CD14-positive monocyte (primary cell): ENCODE results near the gene PAQR9. TPM values are rescaled to one million over a fixed set of nuclear protein-coding genes. Genes with fewer than 3 reads are reported as not detected.

ENCODE experiments used
- DNase-seq, 3 donors: peaks; one replicate each; pipeline ENCODE4 v3.0.0-alpha.2; 2011 to 2022
- H2AFZ ChIP-seq: 2 replicates; pipeline ENCODE4 v1.6.0; 2012; ENCODE audit warnings: mild to moderate bottlenecking, low read depth, low read length, inconsistent platforms; ENCODE audit not compliant: insufficient read depth, poor library complexity, severe bottlenecking
- H3K27ac ChIP-seq, 2 donors: 1 replicate in 1 of 2; 2 replicates in 1 of 2; pipeline ENCODE4 v1.5.1; 2012 to 2013; ENCODE audit warnings: low read length in 2 of 2, control low read depth in 1 of 2, inconsistent platforms in 1 of 2, low read depth in 1 of 2, mild to moderate bottlenecking in 1 of 2
- H3K27me3 ChIP-seq, 2 donors: one replicate each; pipeline versions ENCODE4 v1.6.0 to v1.6.1; 2011 to 2013; ENCODE audit warnings: low read length in 2 of 2; ENCODE audit not compliant: control insufficient read depth in 2 of 2, insufficient read depth in 2 of 2
- H3K36me3 ChIP-seq, 2 donors: replicated peaks in 1 of 2; 1 replicate in 1 of 2; 2 replicates in 1 of 2; pipeline versions ENCODE4 v1.5.1 to v1.6.1; 2012 to 2013; ENCODE audit warnings: low read length in 2 of 2, control low read depth in 1 of 2, inconsistent platforms in 1 of 2, mild to moderate bottlenecking in 1 of 2; ENCODE audit not compliant: insufficient read depth in 2 of 2, control insufficient read depth in 1 of 2
- H3K4me1 ChIP-seq, 2 donors: 1 replicate in 1 of 2; 2 replicates in 1 of 2; pipeline versions ENCODE4 v1.5.1 to v1.6.1; 2012 to 2013; ENCODE audit warnings: low read length in 2 of 2, control low read depth in 1 of 2, inconsistent platforms in 1 of 2, mild to moderate bottlenecking in 1 of 2, moderate library complexity in 1 of 2; ENCODE audit not compliant: insufficient read depth in 2 of 2, control insufficient read depth in 1 of 2
- H3K4me2 ChIP-seq: replicated peaks from 2 replicates; pipeline ENCODE3; 2012; ENCODE audit warnings: low read length, moderate library complexity, mild to moderate bottlenecking; ENCODE audit not compliant: poor library complexity, severe bottlenecking; ENCODE audit errors: extremely low read depth
- H3K4me3 ChIP-seq, 3 experiments: fragments of 200-600 bp in 1 of 3; sonication (generic) in 1 of 3; replicated peaks in 1 of 3; 1 replicate in 2 of 3; 2 replicates in 1 of 3; pipeline ENCODE4 v1.5.1; 2011 to 2013; ENCODE audit warnings: low read length in 3 of 3, mild to moderate bottlenecking in 3 of 3, control low read depth in 2 of 3, low read depth in 2 of 3, inconsistent platforms in 1 of 3, moderate library complexity in 1 of 3
- H3K79me2 ChIP-seq: 2 replicates; pipeline ENCODE4 v1.6.0; 2012; ENCODE audit warnings: mild to moderate bottlenecking, control low read depth, inconsistent platforms, low read length, moderate library complexity; ENCODE audit not compliant: insufficient read depth
- H3K9ac ChIP-seq: 2 replicates; pipeline ENCODE4 v1.6.0; 2017; ENCODE audit warnings: low read length, mild to moderate bottlenecking; ENCODE audit not compliant: insufficient read depth, poor library complexity, severe bottlenecking
- H3K9me3 ChIP-seq, 2 donors: replicated peaks in 1 of 2; 1 replicate in 1 of 2; 2 replicates in 1 of 2; pipeline versions ENCODE4 v1.5.1 to v1.6.1; 2012 to 2013; ENCODE audit warnings: low read length in 2 of 2, control low read depth in 1 of 2; ENCODE audit not compliant: control insufficient read depth in 1 of 2, insufficient read depth in 1 of 2
- H4K20me1 ChIP-seq: 2 replicates; pipeline ENCODE4 v1.6.0; 2012; ENCODE audit warnings: mild to moderate bottlenecking, low read length, control low read depth, moderate library complexity; ENCODE audit not compliant: insufficient read depth
- H3K27ac Mint-ChIP-seq, 7 donors: one replicate each; pipeline ENCODE4 v1.8.0; 2020; ENCODE audit warnings: mild to moderate bottlenecking in 7 of 7, mixed read lengths in 7 of 7, moderate library complexity in 6 of 7, inconsistent platforms in 2 of 7
- H3K27me3 Mint-ChIP-seq, 3 donors: one replicate each; pipeline ENCODE4 v1.8.0; 2021 to 2022; ENCODE audit warnings: low read depth in 3 of 3, mild to moderate bottlenecking in 3 of 3, mixed read lengths in 3 of 3, moderate library complexity in 3 of 3, inconsistent platforms in 1 of 3
- H3K36me3 Mint-ChIP-seq, 2 donors: one replicate each; pipeline ENCODE4 v1.8.0; 2020; ENCODE audit warnings: mixed read lengths in 2 of 2, inconsistent platforms in 1 of 2, mild to moderate bottlenecking in 1 of 2
- H3K4me1 Mint-ChIP-seq: one replicate; pipeline ENCODE4 v1.8.0; 2020; ENCODE audit warnings: mild to moderate bottlenecking, mixed read lengths
- H3K4me3 Mint-ChIP-seq, 2 donors: one replicate each; pipeline ENCODE4 v1.8.0; 2020; ENCODE audit warnings: mild to moderate bottlenecking in 2 of 2, mixed read lengths in 2 of 2, moderate library complexity in 1 of 2
- H3K9me3 Mint-ChIP-seq, 7 donors: one replicate each; pipeline ENCODE4 v1.8.0; 2020 to 2022; ENCODE audit warnings: mixed read lengths in 7 of 7, mild to moderate bottlenecking in 6 of 7, moderate library complexity in 6 of 7, inconsistent platforms in 2 of 7
- CTCF ChIP-seq: fragments of 200-600 bp; IDR thresholded peaks from one replicate; pipeline ENCODE4 v1.8.0; 2022; ENCODE audit warnings: antibody characterized with exemption, mild to moderate bottlenecking
- WGBS: methylation state at CpG from one replicate; pipeline ENCODE4 v1.1.5; 2013; ENCODE audit warnings: missing lambda C conversion rate; ENCODE audit not compliant: insufficient coverage; 5-methylcytosine and 5-hydroxymethylcytosine counted together
- intact Hi-C, 2 donors: fragments of 100-400 bp; cut with micrococcal nuclease; formaldehyde crosslinking; loops; one replicate each; pipeline versions ENCODE4 v1.15.0 to v1.15.1; 2023
- polyA plus RNA-seq, 3 donors: library from polyadenylated mRNA; depleted of rRNA in 1 of 3; unstranded in 2 of 3; stranded (reverse) in 1 of 3; fragments of 300-500 nt in 2 of 3; fragments of >200 nt in 1 of 3; fragmentation: Illumina TruSeq in 2 of 3; gene quantifications; 1 replicate in 2 of 3; 2 replicates in 1 of 3; pipeline ENCODE4 v1.2.3, GENCODE V29; 2012 to 2021

PAQR9 gene
- polyA plus RNA-seq, 3 donors = not detected

- Histone ChIP-seq H4K20me1 (no peaks in the 10 kb centered on the region), H3K79me2 (no peaks in the 10 kb centered on the region), H3K27ac (no peak overlapping the region), H3K27me3 (no peaks in the 10 kb centered on the region), H3K4me2 (no peak overlapping the region), H3K4me3 (no peak overlapping the region), H3K36me3 (no peaks in the 10 kb centered on the region), H3K9ac (no peak overlapping the region), H3K9me3 (peaks cover 0 to 3% of the 10 kb centered on the region in 2 donors), H2AFZ (no peak overlapping the region), H3K4me1 (peaks cover 17 to 19% of the 10 kb centered on the region in 2 donors)
- peak; percentile 90 for TF ChIP-seq CTCF
- Mint-ChIP-seq H3K27me3 (peaks cover 1 to 3% (median 2%) of the 10 kb centered on the region in 3 donors), H3K4me1 (peaks cover 19% of the 10 kb centered on the region), H3K27ac (peak overlapping the region in 3 of 7 donors; percentile 28 to 50 (median 43)), H3K4me3 (no peak overlapping the region), H3K36me3 (no peaks in the 10 kb centered on the region), H3K9me3 (peaks cover 2 to 14% (median 8%) of the 10 kb centered on the region in 7 donors)
- intact Hi-C loops = loop anchor here (5.0 to 10.0 kb wide), 3 partner anchors 167 to 397 kb away; partner anchors contain the start of gene PLS1 (in 1 of the 2)
- WGBS = 27% methylated on average over 3 of the region's 4 CpGs
- DNase-seq = peak; percentile 68 to 84 (median 80)
Observed at GRCh38 chr3:142993958-142994442, 30.5 kb upstream of the PAQR9 start.

GRCh38 chr3:142992323-142992722, 28.8 kb upstream of the PAQR9 start:
- Histone ChIP-seq H3K79me2 (no peaks in the 10 kb centered on the region), H3K4me3 (no peak overlapping the region), H3K9ac (no peak overlapping the region), H3K36me3 (no peaks in the 10 kb centered on the region), H3K4me1 (peaks cover 17 to 19% of the 10 kb centered on the region in 2 donors), H3K4me2 (no peak overlapping the region), H4K20me1 (no peaks in the 10 kb centered on the region), H3K27me3 (no peaks in the 10 kb centered on the region), H3K9me3 (peaks cover 0 to 3% of the 10 kb centered on the region in 2 donors), H3K27ac (no peak overlapping the region), H2AFZ (no peak overlapping the region)
- Mint-ChIP-seq H3K27me3 (peaks cover 1 to 3% (median 2%) of the 10 kb centered on the region in 3 donors), H3K4me1 (peaks cover 19% of the 10 kb centered on the region), H3K27ac (no peak overlapping the region), H3K4me3 (no peak overlapping the region), H3K36me3 (no peaks in the 10 kb centered on the region), H3K9me3 (peaks cover 2 to 14% (median 8%) of the 10 kb centered on the region in 7 donors)
- WGBS = 92% methylated on average over 7 of the region's 7 CpGs
- TF ChIP-seq CTCF = no peak
- DNase-seq = no peak
- intact Hi-C loops = loop anchor here (5.0 to 10.0 kb wide), 3 partner anchors 165 to 395 kb away; partner anchors contain the start of gene PLS1 (in 1 of the 2)
